ENCODE results near the gene MYBL2. TPM values are rescaled to one million over a fixed set of nuclear protein-coding genes. Genes with fewer than 3 reads are reported as not detected.

Gene MYBL2
- total RNA-seq, 1 donor from 2014 or later, result 0.44 TPM

DNA sequence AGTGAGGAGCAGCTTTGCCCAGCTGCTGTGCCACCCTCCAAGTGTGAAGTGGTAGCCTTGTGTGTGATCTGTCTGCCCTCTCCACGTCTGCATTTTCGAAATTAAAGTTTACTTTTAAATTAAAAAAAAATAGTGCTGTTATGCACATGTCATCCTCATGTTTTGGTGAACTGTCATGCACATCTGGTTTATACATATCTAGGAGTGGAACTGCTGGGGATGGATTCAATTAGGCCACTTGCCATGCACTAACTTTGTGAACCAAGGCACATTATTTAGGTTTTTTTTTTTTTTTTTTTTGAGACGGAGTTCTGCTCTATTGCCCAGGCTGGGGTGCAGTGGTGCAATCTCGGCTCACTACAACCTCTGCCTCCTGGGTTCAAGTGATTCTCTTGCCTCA is 56.3 kb downstream of the MYBL2 start:
- H3K27me3 ChIP-seq (ENCODE audit: low read depth), result peaks cover 19% of the 10 kb centered on the region
- no peak for DNase-seq
- no peaks in the 10 kb centered on the region for H3K36me3 ChIP-seq
- H3K27ac ChIP-seq (replicated peaks), result no peak overlapping the region
- no peaks in the 10 kb centered on the region for H3K4me1 ChIP-seq
- H3K4me3 ChIP-seq, result no peak overlapping the region
- intact Hi-C loops (cut with micrococcal nuclease), result no loop called here
- TF ChIP-seq, protein P1, sequence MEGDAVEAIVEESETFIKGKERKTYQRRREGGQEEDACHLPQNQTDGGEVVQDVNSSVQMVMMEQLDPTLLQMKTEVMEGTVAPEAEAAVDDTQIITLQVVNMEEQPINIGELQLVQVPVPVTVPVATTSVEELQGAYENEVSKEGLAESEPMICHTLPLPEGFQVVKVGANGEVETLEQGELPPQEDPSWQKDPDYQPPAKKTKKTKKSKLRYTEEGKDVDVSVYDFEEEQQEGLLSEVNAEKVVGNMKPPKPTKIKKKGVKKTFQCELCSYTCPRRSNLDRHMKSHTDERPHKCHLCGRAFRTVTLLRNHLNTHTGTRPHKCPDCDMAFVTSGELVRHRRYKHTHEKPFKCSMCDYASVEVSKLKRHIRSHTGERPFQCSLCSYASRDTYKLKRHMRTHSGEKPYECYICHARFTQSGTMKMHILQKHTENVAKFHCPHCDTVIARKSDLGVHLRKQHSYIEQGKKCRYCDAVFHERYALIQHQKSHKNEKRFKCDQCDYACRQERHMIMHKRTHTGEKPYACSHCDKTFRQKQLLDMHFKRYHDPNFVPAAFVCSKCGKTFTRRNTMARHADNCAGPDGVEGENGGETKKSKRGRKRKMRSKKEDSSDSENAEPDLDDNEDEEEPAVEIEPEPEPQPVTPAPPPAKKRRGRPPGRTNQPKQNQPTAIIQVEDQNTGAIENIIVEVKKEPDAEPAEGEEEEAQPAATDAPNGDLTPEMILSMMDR (IDR thresholded peaks at IDR 0.05; ENCODE audit: borderline replicate concordance), result no peak
- peaks cover 6% of the 10 kb centered on the region for H3K9me3 ChIP-seq (replicated peaks)

DNA sequence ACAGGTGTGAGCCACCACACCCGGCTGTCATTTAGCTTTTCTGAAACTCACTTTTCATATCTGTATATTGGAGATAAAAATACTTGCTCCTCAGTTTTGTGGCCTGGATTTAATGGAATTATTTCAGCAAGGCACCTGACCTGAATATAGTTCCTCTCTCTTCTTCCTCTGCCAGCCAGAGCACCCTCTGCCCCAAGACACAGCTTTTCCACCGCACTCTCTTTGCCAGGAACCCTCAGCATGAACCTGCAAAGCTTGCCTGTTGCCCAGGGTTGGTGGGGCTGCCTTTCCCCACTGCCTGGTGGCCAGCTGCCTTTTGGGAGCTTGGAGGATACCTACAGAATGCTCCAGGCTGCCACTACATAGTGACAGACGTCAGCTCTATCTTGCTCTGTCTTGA is 56.8 kb downstream of the MYBL2 start:
- peaks cover 19% of the 10 kb centered on the region for H3K27me3 ChIP-seq (ENCODE audit: low read depth)

DNA sequence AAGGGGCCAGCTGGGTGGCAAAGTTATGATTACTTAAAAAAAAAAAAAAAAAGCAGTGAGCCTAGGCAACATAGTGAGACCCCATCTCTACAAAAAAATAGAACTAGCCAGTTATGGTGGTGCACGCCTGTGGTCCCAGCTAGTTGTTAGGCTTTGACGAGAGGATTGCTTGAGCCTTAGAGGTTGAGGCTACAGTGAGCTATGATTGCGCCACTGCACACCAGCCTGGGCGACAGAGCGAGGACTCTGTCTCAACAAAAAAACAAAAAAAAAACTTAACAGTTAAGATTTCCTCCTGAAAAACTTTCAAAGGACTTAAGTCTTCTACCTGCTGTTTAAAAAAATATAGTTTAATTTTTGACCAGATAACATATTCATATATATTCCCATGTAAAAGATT is 57.5 kb downstream of the MYBL2 start:
- intact Hi-C loops (cut with micrococcal nuclease), result no loop called here
- TF ChIP-seq, protein P1 (IDR thresholded peaks at IDR 0.05; ENCODE audit: borderline replicate concordance), result no peak
- H3K4me1 ChIP-seq, result no peaks in the 10 kb centered on the region
- DNase-seq, result no peak
- peaks cover 10% of the 10 kb centered on the region for H3K9me3 ChIP-seq (replicated peaks)
- no peak overlapping the region for H3K27ac ChIP-seq (replicated peaks)
- no peaks in the 10 kb centered on the region for H3K36me3 ChIP-seq
- no peak overlapping the region for H3K4me3 ChIP-seq
- peaks cover 19% of the 10 kb centered on the region for H3K27me3 ChIP-seq (ENCODE audit: low read depth)

More for the DNA sequence above, 56.8 kb downstream of the MYBL2 start:
- Histone ChIP-seq H3K27ac (replicated peaks) (no peak overlapping the region), H3K36me3 (no peaks in the 10 kb centered on the region), H3K4me3 (no peak overlapping the region), H3K9me3 (replicated peaks) (peaks cover 7% of the 10 kb centered on the region), H3K4me1 (no peaks in the 10 kb centered on the region)
- TF ChIP-seq, protein P1 (IDR thresholded peaks at IDR 0.05; ENCODE audit: borderline replicate concordance), result no peak
- intact Hi-C loops (cut with micrococcal nuclease), result no loop called here
- no peak for DNase-seq

DNA sequence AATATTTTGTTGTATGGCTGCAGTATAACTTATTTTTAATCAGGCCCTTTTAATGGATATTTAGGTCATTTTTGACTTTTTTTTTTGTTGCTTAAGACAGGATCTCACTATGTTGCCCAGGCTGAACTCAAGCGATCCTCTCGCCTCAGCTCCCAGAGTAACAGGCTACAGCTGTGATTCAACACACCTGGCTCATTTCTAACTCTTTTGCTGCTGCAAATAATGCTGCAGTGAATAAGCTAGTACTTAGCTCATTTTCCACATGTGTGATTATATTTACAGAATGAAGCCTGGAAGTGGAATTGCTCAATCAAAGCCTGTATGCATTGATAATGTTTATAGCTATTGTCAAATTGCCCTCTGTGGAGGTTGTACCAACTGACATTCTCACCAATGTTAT is 58.8 kb downstream of the MYBL2 start:
- intact Hi-C loops (cut with micrococcal nuclease), result no loop called here
- Histone ChIP-seq H3K4me3 (no peak overlapping the region), H3K27me3 (ENCODE audit: low read depth) (peaks cover 10% of the 10 kb centered on the region), H3K27ac (replicated peaks) (no peak overlapping the region), H3K4me1 (no peaks in the 10 kb centered on the region), H3K9me3 (replicated peaks) (peaks cover 4% of the 10 kb centered on the region), H3K36me3 (no peaks in the 10 kb centered on the region)
- no peak for DNase-seq
- TF ChIP-seq, protein P1 (IDR thresholded peaks at IDR 0.05; ENCODE audit: borderline replicate concordance), result no peak

DNA sequence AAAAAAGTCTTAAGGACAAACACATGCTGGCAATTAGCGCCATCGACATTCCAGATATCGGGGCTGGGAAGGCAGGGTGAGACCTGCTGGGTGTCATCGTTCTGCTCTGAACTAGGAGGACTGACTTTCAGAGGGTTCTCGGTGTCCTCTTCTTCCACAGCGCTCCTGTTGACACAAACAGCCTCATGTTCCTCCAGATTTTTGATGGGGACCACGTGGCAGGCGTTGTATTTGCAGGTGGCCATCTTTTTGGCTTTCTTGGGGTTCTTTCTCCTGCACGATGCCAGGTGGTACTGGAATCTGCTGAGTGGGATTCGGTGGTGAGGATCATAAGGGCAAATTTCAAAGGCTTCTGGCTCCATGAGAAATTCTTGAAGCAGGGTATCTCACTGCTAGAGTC is 59.4 kb downstream of the MYBL2 start:
- Histone ChIP-seq H3K36me3 (no peaks in the 10 kb centered on the region), H3K4me1 (no peaks in the 10 kb centered on the region), H3K27me3 (ENCODE audit: low read depth) (peaks cover 14% of the 10 kb centered on the region), H3K9me3 (replicated peaks) (peaks cover 4% of the 10 kb centered on the region), H3K27ac (replicated peaks) (no peak overlapping the region), H3K4me3 (no peak overlapping the region)
- intact Hi-C loops (cut with micrococcal nuclease), result no loop called here
- no peak for DNase-seq
- TF ChIP-seq, protein P1 (IDR thresholded peaks at IDR 0.05; ENCODE audit: borderline replicate concordance), result no peak

All from left ventricle myocardium inferior (tissue), 1 donor.